HUES64 (cell line): ENCODE results near the gene PFKP.

Source experiments
- H3K27ac ChIP-seq: 2 replicates; pipeline ENCODE4 v1.7.0; 2013; ENCODE audit warnings: low read depth, low read length, inconsistent platforms
- H3K27me3 ChIP-seq: 2 replicates; pipeline ENCODE4 v1.6.1; 2013; ENCODE audit warnings: mild to moderate bottlenecking, low read length; ENCODE audit not compliant: insufficient read depth
- H3K36me3 ChIP-seq: 2 replicates; pipeline ENCODE4 v1.6.1; 2013; ENCODE audit warnings: mild to moderate bottlenecking, low read length; ENCODE audit not compliant: insufficient read depth
- H3K4me1 ChIP-seq: 2 replicates; pipeline ENCODE4 v1.6.1; 2013; ENCODE audit warnings: mild to moderate bottlenecking, low read length, moderate library complexity; ENCODE audit not compliant: insufficient read depth
- H3K4me3 ChIP-seq: 2 replicates; pipeline ENCODE4 v1.5.1; 2013; ENCODE audit warnings: mild to moderate bottlenecking, low read length, moderate library complexity
- H3K9ac ChIP-seq: 2 replicates; pipeline ENCODE4 v1.6.1; 2013; ENCODE audit warnings: mild to moderate bottlenecking, low read depth, low read length
- H3K9me3 ChIP-seq: 2 replicates; pipeline ENCODE4 v1.6.1; 2013; ENCODE audit warnings: low read depth, low read length; ENCODE audit not compliant: insufficient read depth
- WGBS: fragments of 150-250, 120-280 bp; methylation state at CpG from one replicate; pipeline ENCODE4 v1.1.7; 2013; ENCODE audit warnings: missing lambda C conversion rate; 5-methylcytosine and 5-hydroxymethylcytosine counted together

The PFKP gene

GRCh38 chr10:3151889-3152565, 84.7 kb downstream of the PFKP start:
- no peaks in the 10 kb centered on the region for H3K4me1 ChIP-seq
- no peaks in the 10 kb centered on the region for H3K27me3 ChIP-seq
- no peak overlapping the region for H3K27ac ChIP-seq
- 94% methylated on average over 13 of the region's 13 CpGs for WGBS
- no peak overlapping the region for H3K9ac ChIP-seq
- H3K9me3 ChIP-seq = no peaks in the 10 kb centered on the region
- H3K36me3 ChIP-seq = peaks cover 85% of the 10 kb centered on the region
- H3K4me3 ChIP-seq = no peak overlapping the region

DNA sequence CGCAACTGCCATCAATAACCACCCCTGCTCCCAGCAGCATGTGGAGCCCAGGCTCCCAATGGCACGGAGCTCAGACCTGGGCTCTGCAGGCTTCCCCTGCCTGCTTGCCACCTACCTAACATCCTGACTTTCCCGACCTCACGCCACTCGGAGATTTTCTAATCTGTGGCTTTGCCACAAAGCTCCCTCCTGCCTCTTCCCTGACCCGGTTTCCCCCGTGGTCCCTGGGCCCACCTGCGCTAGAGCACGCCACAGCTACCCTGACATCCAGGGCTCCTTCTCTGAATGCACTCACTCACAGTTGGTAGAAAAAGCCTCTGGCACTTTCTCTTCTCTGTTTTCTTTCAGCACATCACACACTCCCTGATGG, 85.2 kb downstream of the PFKP start:
- no peak overlapping the region for H3K27ac ChIP-seq
- no peaks in the 10 kb centered on the region for H3K4me1 ChIP-seq
- H3K4me3 ChIP-seq = no peak overlapping the region
- H3K36me3 ChIP-seq = peaks cover 85% of the 10 kb centered on the region
- H3K27me3 ChIP-seq = no peaks in the 10 kb centered on the region
- no peak overlapping the region for H3K9ac ChIP-seq
- 84% methylated on average over 9 of the region's 9 CpGs for WGBS
- H3K9me3 ChIP-seq = no peaks in the 10 kb centered on the region

- Histone ChIP-seq H3K27me3 (no peaks in the 10 kb centered on the region), H3K36me3 (peaks cover 86% of the 10 kb centered on the region), H3K9ac (no peak overlapping the region), H3K9me3 (no peaks in the 10 kb centered on the region), H3K4me3 (no peak overlapping the region), H3K27ac (no peak overlapping the region), H3K4me1 (no peaks in the 10 kb centered on the region)
- WGBS = 95% methylated on average over 10 of the region's 10 CpGs
Measured at GRCh38 chr10:3154666-3155065, 87.3 kb downstream of the PFKP start.

DNA sequence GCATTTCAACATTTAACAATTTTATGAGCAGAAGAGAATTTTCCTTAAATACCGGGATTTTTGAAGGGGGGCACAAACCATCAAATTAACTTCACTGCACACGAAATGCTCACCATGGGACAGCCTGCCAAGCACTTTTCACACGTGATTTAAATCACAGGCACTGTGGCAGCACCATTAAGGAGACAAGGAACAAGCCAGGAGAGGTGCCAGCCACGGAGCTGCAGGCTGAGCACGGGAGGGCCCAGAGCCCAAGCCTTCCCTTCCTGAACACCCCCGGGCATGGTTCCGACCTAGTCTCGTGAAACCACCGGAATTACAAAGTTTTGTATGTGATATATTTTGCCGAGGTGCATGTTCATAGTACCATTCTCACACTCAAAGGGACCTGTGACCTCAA, 91.8 kb downstream of the PFKP start:
- no peaks in the 10 kb centered on the region for H3K4me1 ChIP-seq
- H3K9me3 ChIP-seq = no peaks in the 10 kb centered on the region
- H3K4me3 ChIP-seq = no peak overlapping the region
- whole genome bisulfite sequencing = 93% methylated on average over 7 of the region's 10 CpGs
- H3K27me3 ChIP-seq = no peaks in the 10 kb centered on the region
- H3K9ac ChIP-seq = no peak overlapping the region; the same call in 1 of the 2 replicates
- H3K36me3 ChIP-seq = peaks cover 82% of the 10 kb centered on the region
- H3K27ac ChIP-seq = no peak overlapping the region

DNA sequence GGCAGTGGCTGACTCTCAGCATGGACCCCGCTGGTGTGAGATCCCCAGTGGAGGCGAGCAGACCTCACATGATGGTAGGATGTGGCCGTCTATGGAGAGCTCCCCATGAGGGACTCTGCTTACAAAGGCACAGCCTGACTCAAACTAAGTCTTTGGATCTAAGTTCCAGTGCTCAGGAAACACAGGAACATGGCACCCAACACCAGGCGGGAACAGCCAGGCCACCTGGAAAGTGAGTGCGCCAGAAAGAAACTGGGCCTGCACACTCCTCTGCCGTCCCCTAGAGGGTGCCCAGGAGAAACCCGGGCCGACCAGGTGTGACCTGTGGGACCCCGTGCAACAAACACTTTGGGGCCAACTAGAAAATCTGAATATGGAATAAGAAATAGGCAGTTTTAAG, 95.2 kb downstream of the PFKP start:
- H3K9me3 ChIP-seq = no peaks in the 10 kb centered on the region
- H3K4me3 ChIP-seq = no peak overlapping the region
- H3K27me3 ChIP-seq = no peaks in the 10 kb centered on the region
- H3K36me3 ChIP-seq = peaks cover 79% of the 10 kb centered on the region
- no peaks in the 10 kb centered on the region for H3K4me1 ChIP-seq
- WGBS = 88% methylated on average over 9 of the region's 9 CpGs
- no peak overlapping the region for H3K9ac ChIP-seq
- no peak overlapping the region for H3K27ac ChIP-seq

- Histone ChIP-seq H3K27me3 (no peaks in the 10 kb centered on the region), H3K36me3 (peaks cover 76% of the 10 kb centered on the region), H3K4me1 (no peaks in the 10 kb centered on the region), H3K9ac (no peak overlapping the region), H3K27ac (no peak overlapping the region), H3K4me3 (no peak overlapping the region), H3K9me3 (no peaks in the 10 kb centered on the region)
- 96% methylated on average over 5 of the region's 9 CpGs for WGBS
Measured at GRCh38 chr10:3163879-3164278, 96.5 kb downstream of the PFKP start.

DNA sequence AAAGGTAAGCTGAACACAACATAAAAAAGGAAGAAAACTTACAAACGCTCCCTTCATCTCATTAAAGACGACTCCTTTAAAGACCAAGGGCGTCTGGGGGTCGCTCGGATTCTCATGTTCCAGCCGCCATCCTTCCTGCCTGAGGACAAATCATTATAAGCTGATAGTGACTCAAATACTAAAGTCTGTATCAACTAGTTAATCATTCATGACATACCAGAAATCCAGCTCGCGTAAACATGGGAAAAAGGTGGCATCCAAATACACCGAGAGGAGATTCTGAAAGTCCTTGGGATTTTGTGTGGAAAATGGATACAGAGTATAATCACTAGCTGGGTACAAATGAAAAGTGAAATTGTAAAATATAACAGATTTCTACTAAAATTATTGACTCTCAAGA, 97.8 kb downstream of the PFKP start:
- H3K4me1 ChIP-seq = no peaks in the 10 kb centered on the region
- no peak overlapping the region for H3K9ac ChIP-seq
- 92% methylated on average over 9 of the region's 9 CpGs for WGBS
- H3K36me3 ChIP-seq = peaks cover 75% of the 10 kb centered on the region
- H3K27me3 ChIP-seq = no peaks in the 10 kb centered on the region
- no peak overlapping the region for H3K27ac ChIP-seq
- H3K9me3 ChIP-seq = no peaks in the 10 kb centered on the region
- H3K4me3 ChIP-seq = no peak overlapping the region

DNA sequence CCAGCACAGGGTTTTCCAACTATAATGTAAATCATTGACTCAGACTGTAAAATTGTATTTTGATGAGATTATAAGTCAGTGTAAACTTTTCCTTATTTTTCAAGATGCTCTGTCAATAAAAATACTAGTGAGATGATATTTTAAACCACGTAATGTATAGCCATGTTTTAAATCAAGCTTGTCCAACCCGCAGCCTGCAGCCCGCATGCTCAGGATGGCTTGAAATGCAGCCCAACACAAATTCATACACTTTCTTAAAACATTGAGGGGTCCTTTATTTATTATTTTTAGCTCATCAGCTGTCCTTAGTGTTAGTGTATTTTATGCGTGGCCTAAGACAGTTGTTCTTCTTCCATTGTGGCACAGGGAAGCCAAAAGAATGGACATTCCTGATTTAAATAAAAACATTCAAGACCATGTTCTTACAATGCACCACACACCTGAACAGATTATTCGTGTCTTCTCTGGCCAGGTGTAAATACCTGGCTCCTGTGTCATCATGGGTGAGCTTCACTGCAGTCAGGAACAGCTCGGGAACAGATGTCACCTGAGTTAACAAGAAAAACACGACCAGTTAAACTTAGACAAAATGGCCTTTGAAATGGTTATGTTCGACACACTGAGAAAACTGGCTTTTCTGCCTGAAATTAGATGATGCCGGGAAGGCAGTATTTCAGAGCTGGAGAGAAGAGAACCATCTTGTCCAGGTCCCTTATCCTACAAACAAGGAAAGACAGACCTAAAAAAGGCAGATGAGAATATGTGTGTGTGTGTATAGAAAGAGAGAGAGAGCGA, 99.3 kb downstream of the PFKP start:
- Histone ChIP-seq H3K4me1 (no peaks in the 10 kb centered on the region), H3K4me3 (no peak overlapping the region), H3K36me3 (peaks cover 74% of the 10 kb centered on the region), H3K9ac (no peak overlapping the region), H3K27ac (no peak overlapping the region), H3K9me3 (no peaks in the 10 kb centered on the region), H3K27me3 (no peaks in the 10 kb centered on the region)
- 94% methylated on average over 10 of the region's 10 CpGs for WGBS

GRCh38 chr10:3167611-3168330, 100.4 kb downstream of the PFKP start:
- no peaks in the 10 kb centered on the region for H3K9me3 ChIP-seq
- H3K4me1 ChIP-seq = no peaks in the 10 kb centered on the region
- 91% methylated on average over 21 of the region's 21 CpGs for WGBS
- H3K9ac ChIP-seq = no peak overlapping the region
- peaks cover 66% of the 10 kb centered on the region for H3K36me3 ChIP-seq
- no peak overlapping the region for H3K27ac ChIP-seq
- no peaks in the 10 kb centered on the region for H3K27me3 ChIP-seq
- H3K4me3 ChIP-seq = no peak overlapping the region

GRCh38 chr10:3169271-3169670, 101.9 kb downstream of the PFKP start:
- no peaks in the 10 kb centered on the region for H3K27me3 ChIP-seq

GRCh38 chr10:3169673-3170072, 102.3 kb downstream of the PFKP start:
- Histone ChIP-seq H3K27ac (no peak overlapping the region), H3K9me3 (no peaks in the 10 kb centered on the region), H3K27me3 (no peaks in the 10 kb centered on the region), H3K4me1 (0 out of 2 replicates have a peak, but pooled peaks cover 4% of the 10 kb centered on the region), H3K4me3 (no peak overlapping the region), H3K9ac (no peak overlapping the region), H3K36me3 (peaks cover 47% of the 10 kb centered on the region)
- 94% methylated on average over 10 of the region's 10 CpGs for WGBS

More at GRCh38 chr10:3169271-3169670, 101.9 kb downstream of the PFKP start:
- Histone ChIP-seq H3K4me1 (0 out of 2 replicates have a peak, but pooled peaks cover 4% of the 10 kb centered on the region), H3K9me3 (no peaks in the 10 kb centered on the region), H3K4me3 (no peak overlapping the region), H3K27ac (no peak overlapping the region), H3K36me3 (peaks cover 51% of the 10 kb centered on the region), H3K9ac (no peak overlapping the region)
- WGBS = 96% methylated on average over 10 of the region's 10 CpGs
